SIG-M5 (cell line): ENCODE measurements around the gene TYW1.
"Not testable (repeated sequence)": the region's sequence is repeated elsewhere in the genome, so short reads cannot be mapped to it uniquely, and the experiment has no call there.

Experiments used
- DNase-seq: peaks from one replicate; lab custom pipeline; 2025; lab: John Stamatoyannopoulos, UW

The TYW1 gene

GRCh38 chr7:67191002-67191720 is 194.5 kb downstream of the TYW1 start:
- DNase-seq = not testable (repeated sequence)

GRCh38 chr7:67192123-67192702 is 195.6 kb downstream of the TYW1 start:
- not testable (repeated sequence) for DNase-seq

GRCh38 chr7:67192889-67193613 is 196.4 kb downstream of the TYW1 start:
- DNase-seq = not testable (repeated sequence)

- not testable (repeated sequence) for DNase-seq
Observed at GRCh38 chr7:67196176-67196575, 199.5 kb downstream of the TYW1 start.

- not testable (repeated sequence) for DNase-seq
Observed at GRCh38 chr7:67198865-67199526, 202.4 kb downstream of the TYW1 start.

- not testable (repeated sequence) for DNase-seq
Observed at GRCh38 chr7:67205772-67206171, 209.1 kb downstream of the TYW1 start.

- DNase-seq = no peak
Observed at GRCh38 chr7:67206452-67206851, 209.8 kb downstream of the TYW1 start.

- not testable (repeated sequence) for DNase-seq
Observed at GRCh38 chr7:67208656-67209055, 212.0 kb downstream of the TYW1 start.

- no peak for DNase-seq
Observed at GRCh38 chr7:67209256-67209655, 212.6 kb downstream of the TYW1 start.

- DNase-seq = no peak
Observed at GRCh38 chr7:67210567-67210966, 213.9 kb downstream of the TYW1 start.

- not testable (repeated sequence) for DNase-seq
Observed at GRCh38 chr7:67211650-67212330, 215.2 kb downstream of the TYW1 start.

- not testable (repeated sequence) for DNase-seq
Observed at GRCh38 chr7:67213038-67213437, 216.4 kb downstream of the TYW1 start.

GRCh38 chr7:67223551-67223950 is 226.9 kb downstream of the TYW1 start:
- not testable (repeated sequence) for DNase-seq

- not testable (repeated sequence) for DNase-seq
Observed at GRCh38 chr7:67226340-67226907, 229.8 kb downstream of the TYW1 start.

- DNase-seq = not testable (repeated sequence)
Observed at GRCh38 chr7:67226967-67227366, 230.3 kb downstream of the TYW1 start.

- DNase-seq = not testable (repeated sequence)
Observed at GRCh38 chr7:67229018-67229417, 232.4 kb downstream of the TYW1 start.

GRCh38 chr7:67230029-67230428 is 233.4 kb downstream of the TYW1 start:
- DNase-seq = not testable (repeated sequence)

- not testable (repeated sequence) for DNase-seq
Observed at GRCh38 chr7:67233506-67233905, 236.9 kb downstream of the TYW1 start.

- not testable (repeated sequence) for DNase-seq
Observed at GRCh38 chr7:67236216-67236615, 239.6 kb downstream of the TYW1 start.

GRCh38 chr7:67242871-67243270 is 246.2 kb downstream of the TYW1 start:
- DNase-seq = not testable (repeated sequence)

- DNase-seq = not testable (repeated sequence)
Observed at GRCh38 chr7:67248364-67248763, 251.7 kb downstream of the TYW1 start.
